H1 (cell line): ENCODE measurements around the gene UBL5. TPM values are rescaled to one million over a fixed set of nuclear protein-coding genes. Genes with fewer than 3 reads are reported as not detected.

Experiments
- CTCF ChIA-PET: fragments of 300-600 bp; sonication (Branson Sonifier 250); formaldehyde crosslinking; loops from one replicate; lab custom pipeline; 2021; ENCODE audit not compliant: partially characterized antibody; lab: Charles Lee
- POLR2A ChIA-PET: fragments of 300-600 bp; sonication (Branson Sonifier 250); formaldehyde crosslinking; loops from one replicate; lab custom pipeline; 2021; ENCODE audit warnings: inconsistent platforms; ENCODE audit not compliant: partially characterized antibody; lab: Charles Lee
- DNase-seq, 2 experiments: peaks; one replicate each; pipeline versions ENCODE4 v3.0.0 to v3.0.0-alpha.2; 2010 to 2022; ENCODE audit warnings: low spot score in 2 of 2, low read depth in 1 of 2, mixed read lengths in 1 of 2
- FAIRE-seq: peaks from 2 replicates; lab custom pipeline; 2011; peaks lifted over from hg19 to GRCh38; lab: Jason Lieb, UNC
- H2AFZ ChIP-seq: 2 replicates; pipeline ENCODE4 v1.8.1; 2012; ENCODE audit warnings: low read length, inconsistent platforms
- H2AK5ac ChIP-seq: 2 replicates; pipeline ENCODE4 v1.6.1; 2013; ENCODE audit warnings: low read depth, low read length
- H2BK120ac ChIP-seq: replicated peaks from 2 replicates; pipeline ENCODE3; 2013; ENCODE audit warnings: low read depth, low read length, inconsistent platforms
- H2BK12ac ChIP-seq: 2 replicates; pipeline ENCODE4 v1.6.1; 2013; ENCODE audit warnings: low read depth, low read length
- H2BK15ac ChIP-seq: 2 replicates; pipeline ENCODE4 v1.6.1; 2013; ENCODE audit warnings: low read length
- H2BK20ac ChIP-seq: 2 replicates; pipeline ENCODE4 v1.6.1; 2013; ENCODE audit warnings: low read length
- H2BK5ac ChIP-seq: 2 replicates; pipeline ENCODE4 v1.6.1; 2013; ENCODE audit warnings: low read depth, low read length
- H3K14ac ChIP-seq: 2 replicates; pipeline ENCODE4 v1.6.1; 2013; ENCODE audit warnings: inconsistent platforms; ENCODE audit not compliant: insufficient read length
- H3K18ac ChIP-seq: 2 replicates; pipeline ENCODE4 v1.6.1; 2013; ENCODE audit warnings: low read length; ENCODE audit errors: extremely low read depth
- H3K23ac ChIP-seq: 2 replicates; pipeline ENCODE4 v1.6.1; 2013; ENCODE audit warnings: inconsistent platforms; ENCODE audit not compliant: insufficient read length
- H3K23me2 ChIP-seq: 2 replicates; pipeline ENCODE4 v1.6.1; 2013; ENCODE audit warnings: low read depth, low read length
- H3K27ac ChIP-seq: 2 replicates; pipeline ENCODE4 v1.6.1; 2011; ENCODE audit warnings: low read depth, low read length, inconsistent platforms
- H3K27me3 ChIP-seq, 4 experiments: replicated peaks in 1 of 4; 1 replicate in 1 of 4; 2 replicates in 3 of 4; pipeline versions ENCODE4 v1.6.1 to v1.8.1; 2011 to 2013; ENCODE audit warnings: low read length in 3 of 4, mild to moderate bottlenecking in 3 of 4, inconsistent platforms in 2 of 4, mixed read lengths in 2 of 4, moderate library complexity in 1 of 4; ENCODE audit not compliant: control insufficient read depth in 3 of 4, insufficient read depth in 3 of 4; ENCODE audit errors: extremely low read depth in 1 of 4
- H3K36me3 ChIP-seq, 4 experiments: 2 replicates each; pipeline versions ENCODE4 v1.6.1 to v1.8.1; 2011 to 2013; ENCODE audit warnings: mild to moderate bottlenecking in 4 of 4, low read length in 3 of 4, moderate library complexity in 2 of 4, control low read depth in 1 of 4, inconsistent platforms in 1 of 4; ENCODE audit not compliant: insufficient read depth in 4 of 4, control insufficient read depth in 2 of 4
- H3K4ac ChIP-seq: replicated peaks from 2 replicates; pipeline ENCODE3; 2013; ENCODE audit warnings: low read length, low read depth, mixed read lengths, inconsistent platforms; ENCODE audit not compliant: insufficient read length
- H3K4me1 ChIP-seq, 4 experiments: replicated peaks in 1 of 4; 1 replicate in 1 of 4; 2 replicates in 3 of 4; pipeline versions ENCODE4 v1.6.1 to v1.8.1; 2011 to 2013; ENCODE audit warnings: low read length in 3 of 4, inconsistent platforms in 2 of 4, mixed read lengths in 1 of 4; ENCODE audit not compliant: insufficient read depth in 4 of 4, control insufficient read depth in 3 of 4
- H3K4me2 ChIP-seq, 2 experiments: 2 replicates each; pipeline versions ENCODE4 v1.6.1 to v1.8.1; 2011 to 2013; ENCODE audit warnings: low read depth in 2 of 2, low read length in 2 of 2, control low read depth in 1 of 2, inconsistent platforms in 1 of 2, mild to moderate bottlenecking in 1 of 2; ENCODE audit not compliant: insufficient read depth in 1 of 2
- H3K4me3 ChIP-seq, 4 experiments: fragments of 200-600, 300-600 bp in 1 of 4; sonication (generic), shearing (Covaris generic), sonication (Bioruptor Twin) in 1 of 4; 2 replicates each; pipeline versions ENCODE4 v1.5.1 to v1.8.1; 2011 to 2016; ENCODE audit warnings: low read length in 4 of 4, low read depth in 3 of 4, control low read depth in 2 of 4, inconsistent platforms in 2 of 4, mild to moderate bottlenecking in 2 of 4, mixed read lengths in 1 of 4, moderate library complexity in 1 of 4; ENCODE audit not compliant: insufficient read depth in 2 of 4; ENCODE audit errors: extremely low read depth in 1 of 4
- H3K56ac ChIP-seq: replicated peaks from 2 replicates; pipeline ENCODE3; 2013; ENCODE audit warnings: low read depth, mild to moderate bottlenecking, mixed read lengths, low read length, inconsistent platforms; ENCODE audit not compliant: insufficient read length
- H3K79me1 ChIP-seq: 2 replicates; pipeline ENCODE4 v1.6.1; 2013; ENCODE audit warnings: low read depth, low read length, control low read depth
- H3K79me2 ChIP-seq, 2 experiments: 2 replicates each; pipeline versions ENCODE4 v1.6.1 to v1.8.1; 2012 to 2013; ENCODE audit warnings: low read length in 2 of 2, mild to moderate bottlenecking in 2 of 2, inconsistent platforms in 1 of 2; ENCODE audit not compliant: insufficient read depth in 2 of 2, control insufficient read depth in 1 of 2
- H3K9ac ChIP-seq, 4 experiments: replicated peaks in 1 of 4; 1 replicate in 1 of 4; 2 replicates in 3 of 4; pipeline versions ENCODE4 v1.6.1 to v1.8.1; 2011 to 2013; ENCODE audit warnings: low read depth in 3 of 4, low read length in 3 of 4, control low read depth in 2 of 4, mild to moderate bottlenecking in 2 of 4, moderate library complexity in 2 of 4, inconsistent platforms in 1 of 4; ENCODE audit errors: extremely low read depth in 1 of 4
- H3K9me3 ChIP-seq, 2 experiments: 2 replicates each; pipeline versions ENCODE4 v1.6.1 to v1.8.1; 2012 to 2013; ENCODE audit warnings: mild to moderate bottlenecking in 2 of 2, moderate library complexity in 2 of 2, control low read depth in 1 of 2, inconsistent platforms in 1 of 2, low read depth in 1 of 2, low read length in 1 of 2, mixed read lengths in 1 of 2; ENCODE audit not compliant: insufficient read depth in 2 of 2
- H4K20me1 ChIP-seq, 2 experiments: replicated peaks in 1 of 2; 2 replicates each; pipeline versions ENCODE3 to v1.8.1; 2011 to 2013; ENCODE audit warnings: inconsistent platforms in 2 of 2, low read length in 2 of 2, mild to moderate bottlenecking in 1 of 2; ENCODE audit not compliant: insufficient read depth in 2 of 2, control insufficient read depth in 1 of 2
- H4K5ac ChIP-seq: 2 replicates; pipeline ENCODE4 v1.6.1; 2013; ENCODE audit warnings: low read length, low read depth, mixed read lengths, inconsistent platforms; ENCODE audit not compliant: insufficient read length
- H4K8ac ChIP-seq: 2 replicates; pipeline ENCODE4 v1.8.0; 2013; ENCODE audit warnings: mild to moderate bottlenecking, moderate library complexity, low read length, inconsistent platforms; ENCODE audit not compliant: insufficient read depth; ENCODE audit errors: extremely low read depth
- H4K91ac ChIP-seq: replicated peaks from 2 replicates; pipeline ENCODE3; 2013; ENCODE audit warnings: low read length, mixed read lengths, inconsistent platforms; ENCODE audit not compliant: insufficient read length
- CBX8 ChIP-seq: fragments of 300-800, 300-1000 bp; sonication (generic); IDR thresholded peaks from 2 replicates; pipeline ENCODE4 v1.7.1; 2016; ENCODE audit warnings: low read depth, low read length, borderline replicate concordance
- HDAC6 ChIP-seq: IDR thresholded peaks from one replicate; pipeline ENCODE4 v1.7.1; 2012; ENCODE audit warnings: low read depth, mild to moderate bottlenecking, inconsistent platforms, low read length, moderate library complexity
- POU5F1 ChIP-seq: IDR thresholded peaks from 2 replicates; pipeline ENCODE4 v1.6.1; 2011; ENCODE audit warnings: low read depth, mild to moderate bottlenecking, low read length, moderate library complexity
- RFX5 ChIP-seq: IDR thresholded peaks from 2 replicates; pipeline ENCODE4 v1.6.1; 2011; ENCODE audit warnings: low read depth, low read length, improper control_type of control experiment, borderline replicate concordance
- RNF2 ChIP-seq: fragments of 200-900, 300-1000 bp; sonication (generic); IDR thresholded peaks from 2 replicates; pipeline ENCODE4 v1.7.1; 2016; ENCODE audit warnings: borderline replicate concordance, low read depth, mild to moderate bottlenecking, antibody characterized with exemption, low read length; ENCODE audit not compliant: poor library complexity, severe bottlenecking; ENCODE audit errors: missing control alignments
- SIRT6 ChIP-seq: IDR thresholded peaks from one replicate; pipeline ENCODE4 v1.7.1; 2012; ENCODE audit warnings: low read length, inconsistent platforms
- TBP ChIP-seq: IDR thresholded peaks from 2 replicates; pipeline ENCODE4 v1.6.1; 2011; ENCODE audit warnings: low read depth, low read length, improper control_type of control experiment
- TCF12 ChIP-seq: IDR thresholded peaks from 2 replicates; pipeline ENCODE4 v1.6.1; 2011; ENCODE audit warnings: low read depth, mild to moderate bottlenecking, low read length
- ZNF274 ChIP-seq: IDR thresholded peaks from 2 replicates; pipeline ENCODE4 v1.7.0; 2012; ENCODE audit warnings: low read length, borderline replicate concordance; ENCODE audit errors: extremely low read depth
- WGBS, 2 experiments: shearing (Covaris generic) in 1 of 2; methylation state at CpG; one replicate each; pipeline versions ENCODE4 v1.1.6 to v1.1.7; 2013 to 2015; ENCODE audit warnings: low lambda C conversion rate in 2 of 2, mixed read lengths in 2 of 2, inconsistent platforms in 1 of 2, low coverage in 1 of 2, missing lambda C conversion rate in 1 of 2; ENCODE audit not compliant: insufficient replicate concordance in 2 of 2, insufficient coverage in 1 of 2, insufficient read length in 1 of 2; ENCODE audit errors: extremely low coverage in 1 of 2, missing lambda C conversion rate in 1 of 2; 5-methylcytosine and 5-hydroxymethylcytosine counted together
- polyA plus RNA-seq, 7 experiments: library from polyadenylated mRNA; depleted of rRNA in 3 of 7; stranded (reverse) in 5 of 7; unstranded in 2 of 7; fragments of >200 nt in 5 of 7; fragments of 200-250 nt in 2 of 7; gene quantifications; 1 replicate in 5 of 7; 2 replicates in 1 of 7; 4 replicates in 1 of 7; pipeline versions ENCODE4 v1.2.1 to v1.2.3, GENCODE V29; 2011 to 2013; ENCODE audit warnings: missing spikeins in 2 of 7, mixed read lengths in 2 of 7
- total RNA-seq: library from RNA; stranded (reverse); fragmentation: NEBNext Ultra II Directional; extraction: Animal tissue kit (Norgen Biotek cat#: 25700); gene quantifications from 2 replicates; pipeline ENCODE4 v1.2.1, GENCODE V29; 2021
- TF ChIP-seq, protein P1 (sequence below), 3 experiments: IDR thresholded peaks; 1 replicate in 2 of 3; 2 replicates in 1 of 3; pipeline versions ENCODE4 v1.5.1 to v1.6.1; 2011; ENCODE audit warnings: low read length in 3 of 3, mild to moderate bottlenecking in 3 of 3, inconsistent platforms in 2 of 3, low read depth in 1 of 3, moderate library complexity in 1 of 3; ENCODE audit not compliant: insufficient read depth in 1 of 3; ENCODE audit errors: control extremely low read depth in 1 of 3

UBL5 gene
- total and polyA plus RNA-seq, 2 of the 8 experiments (the other 6 are each of a cell fraction or from before 2014, with no cell fraction given): 416 to 1,209 TPM

DNA sequence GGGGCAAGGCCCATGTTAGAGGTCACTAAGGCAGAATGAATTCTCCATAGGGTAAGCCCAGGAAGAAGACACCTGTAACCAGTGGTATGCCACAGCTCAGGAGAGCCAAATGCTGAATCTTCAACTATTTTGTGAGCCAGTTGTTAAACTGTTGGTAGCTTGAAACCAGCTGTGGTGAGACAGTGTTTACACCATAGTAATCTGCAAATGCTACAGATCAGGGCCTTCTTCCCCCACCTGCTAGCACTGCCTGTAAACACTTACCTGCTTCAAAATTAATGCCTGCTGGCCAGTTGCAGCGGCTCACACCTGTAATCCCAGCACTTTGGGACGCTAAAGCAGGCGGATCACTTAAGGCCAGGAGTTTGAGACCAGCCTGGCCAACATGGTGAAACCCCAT lies 20.9 kb upstream of the UBL5 start:
- Histone ChIP-seq H3K14ac (no peak overlapping the region), H4K20me1 (peaks cover 0 to 1% of the 10 kb centered on the region in 2 experiments), H2BK15ac (no peak overlapping the region), H4K91ac (no peak overlapping the region), H3K4me1 (no peaks in the 10 kb centered on the region), H3K27ac (no peak overlapping the region), H3K79me1 (no peaks in the 10 kb centered on the region; the same call in 1 of the 2 replicates), H2BK12ac (no peak overlapping the region), H2BK120ac (no peak overlapping the region), H2AFZ (no peak overlapping the region), H3K23ac (no peak overlapping the region), H3K18ac (no peak overlapping the region), H3K9ac (no peak overlapping the region), H4K5ac (no peak overlapping the region), H3K79me2 (no peaks in the 10 kb centered on the region), H3K27me3 (no peaks in the 10 kb centered on the region), H3K23me2 (no peaks in the 10 kb centered on the region), H3K4me3 (no peak overlapping the region), H2BK20ac (no peak overlapping the region), H3K56ac (no peak overlapping the region), H3K4me2 (no peak overlapping the region), H3K4ac (no peak overlapping the region), H3K36me3 (peaks cover 7 to 23% (median 14%) of the 10 kb centered on the region in 4 experiments), H3K9me3 (no peaks in the 10 kb centered on the region), H4K8ac (no peak overlapping the region), H2AK5ac (no peak overlapping the region), H2BK5ac (no peak overlapping the region)
- FAIRE-seq (no peak), DNase-seq (no peak)
- CTCF ChIA-PET: interaction anchor here (0.9 kb wide), 1 partner anchor 8 kb away, joined by 3 read pairs; no protein-coding TSS in a partner anchor
- POLR2A ChIA-PET: interaction anchor here (0.6 to 3.2 kb wide), 3 partner anchors 8 to 27 kb away, joined by 4 to 11 read pairs (median 6); partner anchors contain the start of gene FBXL12
- 94% methylated on average over 3 of the region's 3 CpGs; no CpG with 5 or more reads in 1 of the 2 experiments for WGBS, 2 experiments
- TF ChIP-seq, protein P1, sequence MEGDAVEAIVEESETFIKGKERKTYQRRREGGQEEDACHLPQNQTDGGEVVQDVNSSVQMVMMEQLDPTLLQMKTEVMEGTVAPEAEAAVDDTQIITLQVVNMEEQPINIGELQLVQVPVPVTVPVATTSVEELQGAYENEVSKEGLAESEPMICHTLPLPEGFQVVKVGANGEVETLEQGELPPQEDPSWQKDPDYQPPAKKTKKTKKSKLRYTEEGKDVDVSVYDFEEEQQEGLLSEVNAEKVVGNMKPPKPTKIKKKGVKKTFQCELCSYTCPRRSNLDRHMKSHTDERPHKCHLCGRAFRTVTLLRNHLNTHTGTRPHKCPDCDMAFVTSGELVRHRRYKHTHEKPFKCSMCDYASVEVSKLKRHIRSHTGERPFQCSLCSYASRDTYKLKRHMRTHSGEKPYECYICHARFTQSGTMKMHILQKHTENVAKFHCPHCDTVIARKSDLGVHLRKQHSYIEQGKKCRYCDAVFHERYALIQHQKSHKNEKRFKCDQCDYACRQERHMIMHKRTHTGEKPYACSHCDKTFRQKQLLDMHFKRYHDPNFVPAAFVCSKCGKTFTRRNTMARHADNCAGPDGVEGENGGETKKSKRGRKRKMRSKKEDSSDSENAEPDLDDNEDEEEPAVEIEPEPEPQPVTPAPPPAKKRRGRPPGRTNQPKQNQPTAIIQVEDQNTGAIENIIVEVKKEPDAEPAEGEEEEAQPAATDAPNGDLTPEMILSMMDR (IDR thresholded peaks at IDR 0.05; ENCODE audit: control extremely low read depth in 1 of 3, insufficient read depth in 1 of 3, low read depth in 1 of 3, low read length in 3 of 3): no peak
- TF ChIP-seq CBX8 (no peak), HDAC6 (no peak), RFX5 (no peak), RNF2 (no peak), TCF12 (no peak), ZNF274 (no peak), SIRT6 (no peak), POU5F1 (no peak), TBP (no peak)
